CD14-positive monocyte (primary cell): ENCODE data around the gene EPHA3. TPM values are rescaled to one million over a fixed set of nuclear protein-coding genes. Genes with fewer than 3 reads are reported as not detected.

ENCODE experiments used
- DNase-seq, 3 donors: peaks; one replicate each; pipeline ENCODE4 v3.0.0-alpha.2; 2011 to 2022
- H2AFZ ChIP-seq: 2 replicates; pipeline ENCODE4 v1.6.0; 2012; ENCODE audit warnings: mild to moderate bottlenecking, low read depth, low read length, inconsistent platforms; ENCODE audit not compliant: insufficient read depth, poor library complexity, severe bottlenecking
- H3K27ac ChIP-seq, 2 donors: 1 replicate in 1 of 2; 2 replicates in 1 of 2; pipeline ENCODE4 v1.5.1; 2012 to 2013; ENCODE audit warnings: low read length in 2 of 2, control low read depth in 1 of 2, inconsistent platforms in 1 of 2, low read depth in 1 of 2, mild to moderate bottlenecking in 1 of 2
- H3K27me3 ChIP-seq, 2 donors: one replicate each; pipeline versions ENCODE4 v1.6.0 to v1.6.1; 2011 to 2013; ENCODE audit warnings: low read length in 2 of 2; ENCODE audit not compliant: control insufficient read depth in 2 of 2, insufficient read depth in 2 of 2
- H3K36me3 ChIP-seq, 2 donors: replicated peaks in 1 of 2; 1 replicate in 1 of 2; 2 replicates in 1 of 2; pipeline versions ENCODE4 v1.5.1 to v1.6.1; 2012 to 2013; ENCODE audit warnings: low read length in 2 of 2, control low read depth in 1 of 2, inconsistent platforms in 1 of 2, mild to moderate bottlenecking in 1 of 2; ENCODE audit not compliant: insufficient read depth in 2 of 2, control insufficient read depth in 1 of 2
- H3K4me1 ChIP-seq, 2 donors: 1 replicate in 1 of 2; 2 replicates in 1 of 2; pipeline versions ENCODE4 v1.5.1 to v1.6.1; 2012 to 2013; ENCODE audit warnings: low read length in 2 of 2, control low read depth in 1 of 2, inconsistent platforms in 1 of 2, mild to moderate bottlenecking in 1 of 2, moderate library complexity in 1 of 2; ENCODE audit not compliant: insufficient read depth in 2 of 2, control insufficient read depth in 1 of 2
- H3K4me2 ChIP-seq: replicated peaks from 2 replicates; pipeline ENCODE3; 2012; ENCODE audit warnings: low read length, moderate library complexity, mild to moderate bottlenecking; ENCODE audit not compliant: poor library complexity, severe bottlenecking; ENCODE audit errors: extremely low read depth
- H3K4me3 ChIP-seq, 3 experiments: fragments of 200-600 bp in 1 of 3; sonication (generic) in 1 of 3; replicated peaks in 1 of 3; 1 replicate in 2 of 3; 2 replicates in 1 of 3; pipeline ENCODE4 v1.5.1; 2011 to 2013; ENCODE audit warnings: low read length in 3 of 3, mild to moderate bottlenecking in 3 of 3, control low read depth in 2 of 3, low read depth in 2 of 3, inconsistent platforms in 1 of 3, moderate library complexity in 1 of 3
- H3K79me2 ChIP-seq: 2 replicates; pipeline ENCODE4 v1.6.0; 2012; ENCODE audit warnings: mild to moderate bottlenecking, control low read depth, inconsistent platforms, low read length, moderate library complexity; ENCODE audit not compliant: insufficient read depth
- H3K9ac ChIP-seq: 2 replicates; pipeline ENCODE4 v1.6.0; 2017; ENCODE audit warnings: low read length, mild to moderate bottlenecking; ENCODE audit not compliant: insufficient read depth, poor library complexity, severe bottlenecking
- H3K9me3 ChIP-seq, 2 donors: replicated peaks in 1 of 2; 1 replicate in 1 of 2; 2 replicates in 1 of 2; pipeline versions ENCODE4 v1.5.1 to v1.6.1; 2012 to 2013; ENCODE audit warnings: low read length in 2 of 2, control low read depth in 1 of 2; ENCODE audit not compliant: control insufficient read depth in 1 of 2, insufficient read depth in 1 of 2
- H4K20me1 ChIP-seq: 2 replicates; pipeline ENCODE4 v1.6.0; 2012; ENCODE audit warnings: mild to moderate bottlenecking, low read length, control low read depth, moderate library complexity; ENCODE audit not compliant: insufficient read depth
- H3K27ac Mint-ChIP-seq, 7 donors: one replicate each; pipeline ENCODE4 v1.8.0; 2020; ENCODE audit warnings: mild to moderate bottlenecking in 7 of 7, mixed read lengths in 7 of 7, moderate library complexity in 6 of 7, inconsistent platforms in 2 of 7
- H3K27me3 Mint-ChIP-seq, 3 donors: one replicate each; pipeline ENCODE4 v1.8.0; 2021 to 2022; ENCODE audit warnings: low read depth in 3 of 3, mild to moderate bottlenecking in 3 of 3, mixed read lengths in 3 of 3, moderate library complexity in 3 of 3, inconsistent platforms in 1 of 3
- H3K36me3 Mint-ChIP-seq, 2 donors: one replicate each; pipeline ENCODE4 v1.8.0; 2020; ENCODE audit warnings: mixed read lengths in 2 of 2, inconsistent platforms in 1 of 2, mild to moderate bottlenecking in 1 of 2
- H3K4me1 Mint-ChIP-seq: one replicate; pipeline ENCODE4 v1.8.0; 2020; ENCODE audit warnings: mild to moderate bottlenecking, mixed read lengths
- H3K4me3 Mint-ChIP-seq, 2 donors: one replicate each; pipeline ENCODE4 v1.8.0; 2020; ENCODE audit warnings: mild to moderate bottlenecking in 2 of 2, mixed read lengths in 2 of 2, moderate library complexity in 1 of 2
- H3K9me3 Mint-ChIP-seq, 7 donors: one replicate each; pipeline ENCODE4 v1.8.0; 2020 to 2022; ENCODE audit warnings: mixed read lengths in 7 of 7, mild to moderate bottlenecking in 6 of 7, moderate library complexity in 6 of 7, inconsistent platforms in 2 of 7
- WGBS: methylation state at CpG from one replicate; pipeline ENCODE4 v1.1.5; 2013; ENCODE audit warnings: missing lambda C conversion rate; ENCODE audit not compliant: insufficient coverage; 5-methylcytosine and 5-hydroxymethylcytosine counted together
- intact Hi-C, 2 donors: fragments of 100-400 bp; cut with micrococcal nuclease; formaldehyde crosslinking; loops; one replicate each; pipeline versions ENCODE4 v1.15.0 to v1.15.1; 2023
- polyA plus RNA-seq, 3 donors: library from polyadenylated mRNA; depleted of rRNA in 1 of 3; unstranded in 2 of 3; stranded (reverse) in 1 of 3; fragments of 300-500 nt in 2 of 3; fragments of >200 nt in 1 of 3; fragmentation: Illumina TruSeq in 2 of 3; gene quantifications; 1 replicate in 2 of 3; 2 replicates in 1 of 3; pipeline ENCODE4 v1.2.3, GENCODE V29; 2012 to 2021
- TF ChIP-seq, protein P1 (sequence below): fragments of 200-600 bp; IDR thresholded peaks from one replicate; pipeline ENCODE4 v1.8.0; 2022; ENCODE audit warnings: antibody characterized with exemption, mild to moderate bottlenecking

Gene EPHA3
- polyA plus RNA-seq, 3 donors = not detected

DNA sequence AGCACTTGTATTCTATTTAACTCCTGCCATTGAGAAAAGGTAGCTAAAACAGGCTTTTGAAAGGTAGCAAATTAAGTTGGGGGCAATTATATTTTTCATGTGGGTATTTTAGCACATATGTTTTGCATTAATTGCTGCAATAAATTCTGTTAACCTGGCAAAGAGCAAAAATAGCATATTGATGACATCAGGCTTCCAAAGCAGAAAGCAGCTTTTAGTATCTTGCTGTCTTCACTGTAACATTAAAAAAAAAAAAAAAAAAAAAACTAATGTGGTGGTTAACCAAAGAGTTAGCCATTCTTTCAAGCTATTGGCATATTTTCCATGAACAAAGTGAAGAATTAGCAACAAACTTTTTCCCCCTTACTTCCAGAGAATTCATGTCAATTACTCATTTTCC, 9.1 kb downstream of the EPHA3 start:
- no peak overlapping the region for H3K9ac ChIP-seq
- intact Hi-C loops = no loop called here
- Mint-ChIP-seq H3K4me3 (no peak overlapping the region), H3K9me3 (peaks cover 0 to 1% (median 0%) of the 10 kb centered on the region in 7 donors), H3K27me3 (peaks cover 2 to 24% (median 23%) of the 10 kb centered on the region in 3 donors), H3K36me3 (no peaks in the 10 kb centered on the region), H3K27ac (no peak overlapping the region), H3K4me1 (peaks cover 8% of the 10 kb centered on the region)
- H3K9me3 ChIP-seq = no peaks in the 10 kb centered on the region
- DNase-seq = no peak
- no peak overlapping the region for H2AFZ ChIP-seq
- no peak overlapping the region for H3K4me3 ChIP-seq
- H4K20me1 ChIP-seq = no peaks in the 10 kb centered on the region
- H3K27ac ChIP-seq = no peak overlapping the region
- no peaks in the 10 kb centered on the region for H3K79me2 ChIP-seq
- TF ChIP-seq, protein P1, sequence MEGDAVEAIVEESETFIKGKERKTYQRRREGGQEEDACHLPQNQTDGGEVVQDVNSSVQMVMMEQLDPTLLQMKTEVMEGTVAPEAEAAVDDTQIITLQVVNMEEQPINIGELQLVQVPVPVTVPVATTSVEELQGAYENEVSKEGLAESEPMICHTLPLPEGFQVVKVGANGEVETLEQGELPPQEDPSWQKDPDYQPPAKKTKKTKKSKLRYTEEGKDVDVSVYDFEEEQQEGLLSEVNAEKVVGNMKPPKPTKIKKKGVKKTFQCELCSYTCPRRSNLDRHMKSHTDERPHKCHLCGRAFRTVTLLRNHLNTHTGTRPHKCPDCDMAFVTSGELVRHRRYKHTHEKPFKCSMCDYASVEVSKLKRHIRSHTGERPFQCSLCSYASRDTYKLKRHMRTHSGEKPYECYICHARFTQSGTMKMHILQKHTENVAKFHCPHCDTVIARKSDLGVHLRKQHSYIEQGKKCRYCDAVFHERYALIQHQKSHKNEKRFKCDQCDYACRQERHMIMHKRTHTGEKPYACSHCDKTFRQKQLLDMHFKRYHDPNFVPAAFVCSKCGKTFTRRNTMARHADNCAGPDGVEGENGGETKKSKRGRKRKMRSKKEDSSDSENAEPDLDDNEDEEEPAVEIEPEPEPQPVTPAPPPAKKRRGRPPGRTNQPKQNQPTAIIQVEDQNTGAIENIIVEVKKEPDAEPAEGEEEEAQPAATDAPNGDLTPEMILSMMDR = no peak
- peaks cover 0 to 23% of the 10 kb centered on the region in 2 donors for H3K27me3 ChIP-seq
- no peaks in the 10 kb centered on the region for H3K36me3 ChIP-seq
- H3K4me2 ChIP-seq = no peak overlapping the region
- no peaks in the 10 kb centered on the region for H3K4me1 ChIP-seq

DNA sequence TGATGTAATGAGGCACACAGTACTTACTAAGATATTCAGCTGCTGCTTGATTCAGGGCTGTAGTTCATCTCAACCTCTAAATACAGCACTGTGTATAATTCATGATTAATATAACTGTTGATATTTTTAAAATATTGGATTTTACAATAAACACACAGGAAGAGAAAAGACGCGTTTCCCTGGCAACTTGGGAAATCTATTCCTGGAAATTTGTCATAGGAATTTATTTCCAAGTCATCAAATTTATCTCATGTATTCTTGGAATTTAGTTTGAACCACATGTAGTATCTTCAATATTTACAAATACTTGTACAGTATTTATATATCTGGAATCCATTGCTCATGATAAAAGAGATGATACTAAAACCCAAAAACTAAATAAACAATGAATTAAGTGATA, 30.6 kb downstream of the EPHA3 start:
- no peak for DNase-seq
- Histone ChIP-seq H3K36me3 (no peaks in the 10 kb centered on the region), H3K79me2 (no peaks in the 10 kb centered on the region), H3K4me3 (no peak overlapping the region), H3K9ac (no peak overlapping the region), H4K20me1 (no peaks in the 10 kb centered on the region), H3K27ac (no peak overlapping the region), H3K27me3 (no peaks in the 10 kb centered on the region), H3K4me1 (no peaks in the 10 kb centered on the region), H3K9me3 (no peaks in the 10 kb centered on the region), H3K4me2 (no peak overlapping the region), H2AFZ (no peak overlapping the region)
- H3K36me3 Mint-ChIP-seq = no peaks in the 10 kb centered on the region
- H3K9me3 Mint-ChIP-seq = no peaks in the 10 kb centered on the region
- H3K27ac Mint-ChIP-seq = no peak overlapping the region
- no peaks in the 10 kb centered on the region for H3K4me1 Mint-ChIP-seq
- intact Hi-C loops = no loop called here
- no peak overlapping the region for H3K4me3 Mint-ChIP-seq
- TF ChIP-seq, protein P1 = no peak
- WGBS = no CpG with 5 or more reads among the region's 2 CpGs
- H3K27me3 Mint-ChIP-seq = no peaks in the 10 kb centered on the region
